Pancreas (tissue), 10 donors: ENCODE data around the gene PHF21A. TPM values are rescaled to one million over a fixed set of nuclear protein-coding genes. Genes with fewer than 3 reads are reported as not detected.

ENCODE experiments used
- ATAC-seq, 4 donors: fragments of 200-7000 bp; cut with Tn5 transposase; one replicate each; pipeline versions ENCODE4 v1.8.0 to v1.9.1; 2020; ENCODE audit warnings: mild to moderate bottlenecking in 4 of 4, moderate library complexity in 4 of 4
- DNase-seq, 6 donors: peaks; one replicate each; pipeline ENCODE4 v3.0.0-alpha.2; 2020
- FAIRE-seq: peaks from 2 replicates; lab custom pipeline; 2012; peaks lifted over from hg19 to GRCh38; lab: Jason Lieb, UNC
- H3K27ac ChIP-seq, 4 donors: fragments of 200-600 bp; sonication (generic); 1 replicate in 3 of 4; 2 replicates in 1 of 4; pipeline versions ENCODE4 v1.5.0 to v1.8.0; 2020
- H3K27me3 ChIP-seq, 4 donors: fragments of 200-600 bp; one replicate each; pipeline ENCODE4 v1.8.0; 2021
- H3K36me3 ChIP-seq, 3 donors: fragments of 200-600 bp; sonication (generic) in 1 of 3; one replicate each; pipeline versions ENCODE4 v1.5.0 to v1.8.0; 2020 to 2021
- H3K4me1 ChIP-seq, 3 donors: fragments of 200-600 bp; one replicate each; pipeline ENCODE4 v1.8.0; 2021
- H3K4me3 ChIP-seq, 4 donors: fragments of 200-600 bp; sonication (generic) in 2 of 4; one replicate each; pipeline versions ENCODE4 v1.5.0 to v1.8.0; 2020 to 2021
- H3K9me3 ChIP-seq, 4 donors: fragments of 200-600 bp; one replicate each; pipeline ENCODE4 v1.8.0; 2021
- WGBS, 2 donors: extraction: QIAGEN DNeasy Blood & Tissue Kit; methylation state at CpG; one replicate each; pipeline ENCODE4 v1.1.7; 2013; 5-methylcytosine and 5-hydroxymethylcytosine counted together
- intact Hi-C, 3 donors: fragments of 100-400 bp; cut with DNase I; formaldehyde crosslinking; loops; one replicate each; pipeline versions ENCODE4 v1.11.1 to v1.14.2; 2022
- polyA plus RNA-seq, 2 donors: library from polyadenylated mRNA; stranded (reverse); fragments of 200-250 nt; gene quantifications; one replicate each; pipeline ENCODE4 v1.2.3, GENCODE V29; 2013
- total RNA-seq, 6 donors: library from RNA; stranded (reverse); fragmentation: NEBNext Ultra II Directional in 4 of 6; extraction: Animal tissue kit (Norgen Biotek cat#: 25700) in 4 of 6; gene quantifications; one replicate each; pipeline versions ENCODE4 v1.2.1 to v1.2.4, GENCODE V29; 2021 to 2023
- TF ChIP-seq, protein P1 (sequence below), 4 donors: fragments of 200-600 bp; sonication (generic) in 3 of 4; IDR thresholded peaks; one replicate each; pipeline versions ENCODE4 v1.5.0 to v1.8.0; 2021; ENCODE audit warnings: antibody characterized with exemption in 4 of 4
- donor health status: healthy with polysubstance abuse.
- donor health status: DM: no; HTN: no; CAD: no; lungs with moderate emphysema.
- donor health status: DM: no; HTN: no; CAD: no.
- donor health status: control.
- donor health status: control.
- donor health status: Bipolar disorder and iron deficiency.
- donor health status: DM: yes; HTN: yes; CAD: no.
- donor health status: DM: no; HTN: no; CAD: no.
- donor health status: DM: no; HTN: no; CAD: no.
- donor health status: DM: yes; HTN: yes; CAD: no.

PHF21A gene
- total and polyA plus RNA-seq, 8 donors = 11.4 to 30.3 (median 14.4) TPM

DNA sequence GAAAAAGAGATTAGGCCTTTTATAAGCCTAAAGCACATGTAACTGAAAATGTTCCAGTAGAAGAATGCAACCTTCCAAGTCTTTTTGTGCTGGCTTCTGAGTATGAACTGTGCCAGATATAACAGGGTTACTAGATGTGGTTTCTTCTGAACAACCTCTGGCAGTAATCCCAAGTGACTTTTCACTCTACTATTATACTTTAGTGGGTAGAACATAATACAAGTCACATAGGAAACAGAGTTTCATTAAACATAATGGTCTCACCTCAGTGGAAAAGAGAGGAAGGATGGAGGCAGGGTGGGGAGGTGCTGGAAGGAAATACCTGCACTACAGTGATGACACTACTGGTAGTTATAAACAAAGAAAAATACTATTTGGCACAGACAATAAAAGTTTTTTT, 81.3 kb downstream of the PHF21A start:
- intact Hi-C loops = no loop called here
- FAIRE-seq = no peak
- no peak overlapping the region for H3K4me3 ChIP-seq
- TF ChIP-seq, protein P1, sequence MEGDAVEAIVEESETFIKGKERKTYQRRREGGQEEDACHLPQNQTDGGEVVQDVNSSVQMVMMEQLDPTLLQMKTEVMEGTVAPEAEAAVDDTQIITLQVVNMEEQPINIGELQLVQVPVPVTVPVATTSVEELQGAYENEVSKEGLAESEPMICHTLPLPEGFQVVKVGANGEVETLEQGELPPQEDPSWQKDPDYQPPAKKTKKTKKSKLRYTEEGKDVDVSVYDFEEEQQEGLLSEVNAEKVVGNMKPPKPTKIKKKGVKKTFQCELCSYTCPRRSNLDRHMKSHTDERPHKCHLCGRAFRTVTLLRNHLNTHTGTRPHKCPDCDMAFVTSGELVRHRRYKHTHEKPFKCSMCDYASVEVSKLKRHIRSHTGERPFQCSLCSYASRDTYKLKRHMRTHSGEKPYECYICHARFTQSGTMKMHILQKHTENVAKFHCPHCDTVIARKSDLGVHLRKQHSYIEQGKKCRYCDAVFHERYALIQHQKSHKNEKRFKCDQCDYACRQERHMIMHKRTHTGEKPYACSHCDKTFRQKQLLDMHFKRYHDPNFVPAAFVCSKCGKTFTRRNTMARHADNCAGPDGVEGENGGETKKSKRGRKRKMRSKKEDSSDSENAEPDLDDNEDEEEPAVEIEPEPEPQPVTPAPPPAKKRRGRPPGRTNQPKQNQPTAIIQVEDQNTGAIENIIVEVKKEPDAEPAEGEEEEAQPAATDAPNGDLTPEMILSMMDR (IDR thresholded peaks at IDR 0.05) = no peak
- H3K4me1 ChIP-seq = peaks cover 0 to 5% (median 0%) of the 10 kb centered on the region in 3 donors
- no peaks in the 10 kb centered on the region for H3K9me3 ChIP-seq
- no peaks in the 10 kb centered on the region for H3K27me3 ChIP-seq
- no peak for ATAC-seq
- no peak overlapping the region for H3K27ac ChIP-seq
- H3K36me3 ChIP-seq = no peaks in the 10 kb centered on the region
- no peak for DNase-seq

DNA sequence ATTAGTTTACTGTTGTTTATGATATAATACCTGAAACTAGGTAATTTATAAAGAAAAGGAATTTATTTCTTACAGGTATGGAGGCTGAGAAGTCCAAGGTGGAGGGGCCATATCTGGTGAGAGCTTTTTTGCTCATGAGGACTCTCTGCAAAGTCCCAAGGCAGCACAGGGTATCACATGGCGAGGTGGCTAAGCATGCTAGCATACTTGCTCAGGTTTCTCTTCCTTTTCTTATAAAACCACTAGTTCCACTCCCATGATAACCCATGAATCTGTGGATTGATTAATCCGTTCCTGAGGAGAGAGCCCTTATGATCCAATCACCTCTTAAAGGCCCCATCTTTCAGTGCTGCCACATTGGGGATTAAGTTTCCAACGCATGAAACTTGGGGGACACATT, 82.7 kb downstream of the PHF21A start:
- TF ChIP-seq, protein P1 (IDR thresholded peaks at IDR 0.05) = no peak
- Histone ChIP-seq H3K4me1 (no peaks in the 10 kb centered on the region), H3K27ac (no peak overlapping the region), H3K36me3 (no peaks in the 10 kb centered on the region), H3K9me3 (no peaks in the 10 kb centered on the region), H3K4me3 (no peak overlapping the region), H3K27me3 (no peaks in the 10 kb centered on the region)
- FAIRE-seq (no peak), ATAC-seq (no peak), DNase-seq (no peak)
- intact Hi-C loops = no loop called here
- 90 to 96% methylated on average over 3 of the region's 3 CpGs for WGBS, 2 donors

DNA sequence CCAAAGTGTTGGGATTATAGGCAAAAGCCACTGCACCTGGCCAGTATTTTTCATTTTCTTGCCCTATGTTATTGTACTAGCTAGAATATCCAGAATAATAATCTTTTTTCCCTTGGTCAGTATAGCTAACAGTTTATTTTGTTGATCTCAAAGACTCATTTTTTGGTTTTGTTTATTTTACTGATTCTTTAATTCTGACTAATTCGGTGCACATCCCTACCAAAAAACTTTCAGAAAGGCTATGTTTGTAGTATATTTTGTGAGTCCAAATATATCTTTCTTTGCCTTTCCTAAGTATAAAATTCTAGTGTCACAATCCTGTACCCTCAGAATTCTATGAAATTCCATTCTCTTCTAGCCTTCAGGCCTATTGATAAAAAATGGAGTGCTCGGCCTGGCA, 84.3 kb downstream of the PHF21A start:
- TF ChIP-seq, protein P1 (IDR thresholded peaks at IDR 0.05) = no peak
- Histone ChIP-seq H3K4me3 (no peak overlapping the region), H3K27ac (no peak overlapping the region), H3K9me3 (no peaks in the 10 kb centered on the region), H3K4me1 (no peaks in the 10 kb centered on the region), H3K27me3 (no peaks in the 10 kb centered on the region), H3K36me3 (no peaks in the 10 kb centered on the region)
- intact Hi-C loops = no loop called here
- no peak for FAIRE-seq
- no peak for DNase-seq
- 95 to 97% methylated on average over 2 of the region's 2 CpGs for WGBS, 2 donors
- no peak for ATAC-seq

DNA sequence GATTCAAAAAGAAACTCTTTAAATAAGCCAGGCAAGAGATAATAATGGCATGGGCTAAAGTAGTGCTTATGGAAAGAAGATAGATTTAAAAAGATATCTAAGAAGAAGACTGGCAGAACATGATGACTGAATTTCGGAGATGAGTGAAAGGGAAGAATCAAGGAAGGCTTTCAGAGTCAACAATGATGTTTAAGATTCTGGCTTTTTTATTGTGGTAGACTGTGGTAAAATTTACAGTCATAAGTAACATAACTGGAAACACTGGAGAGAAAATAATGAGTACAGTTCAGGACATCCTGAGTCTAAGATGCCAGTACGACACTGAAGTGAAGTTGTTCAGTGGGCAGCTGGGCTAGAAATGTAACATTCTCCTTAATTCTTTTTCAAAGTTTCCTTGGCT, 85.2 kb downstream of the PHF21A start:
- intact Hi-C loops = no loop called here
- WGBS, 2 donors = 93 to 99% methylated on average over 2 of the region's 2 CpGs
- no peak for FAIRE-seq

DNA sequence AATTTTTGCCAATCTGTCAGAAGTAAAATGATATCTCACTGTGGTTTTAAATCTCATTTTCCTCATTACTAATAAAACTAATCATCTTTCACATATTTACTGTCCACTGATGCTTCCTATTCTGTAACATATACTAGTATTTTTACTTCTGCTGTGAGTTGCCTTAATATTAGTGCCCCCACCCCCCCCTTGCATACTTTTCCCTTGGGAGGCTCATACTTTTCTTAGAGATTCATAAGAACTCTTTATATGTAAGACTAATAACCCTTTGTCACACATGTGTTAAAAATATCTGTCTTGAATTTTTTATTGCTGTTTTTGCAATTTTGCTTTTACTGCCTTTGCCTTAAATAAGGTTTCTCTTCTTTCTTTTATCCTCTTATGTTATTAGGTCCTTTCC, 87.2 kb downstream of the PHF21A start:
- TF ChIP-seq, protein P1 (IDR thresholded peaks at IDR 0.05) = no peak
- FAIRE-seq (no peak), DNase-seq (no peak), ATAC-seq (no peak)
- Histone ChIP-seq H3K4me1 (no peaks in the 10 kb centered on the region), H3K4me3 (no peak overlapping the region), H3K27ac (no peak overlapping the region), H3K36me3 (no peaks in the 10 kb centered on the region), H3K27me3 (no peaks in the 10 kb centered on the region), H3K9me3 (no peaks in the 10 kb centered on the region)
- intact Hi-C loops = no loop called here

More for the DNA sequence above, 85.2 kb downstream of the PHF21A start:
- H3K9me3 ChIP-seq = no peaks in the 10 kb centered on the region
- no peak overlapping the region for H3K4me3 ChIP-seq
- H3K36me3 ChIP-seq = no peaks in the 10 kb centered on the region
- H3K4me1 ChIP-seq = no peaks in the 10 kb centered on the region
- H3K27ac ChIP-seq = no peak overlapping the region
- DNase-seq (no peak), ATAC-seq (no peak)
- H3K27me3 ChIP-seq = no peaks in the 10 kb centered on the region
- TF ChIP-seq, protein P1 (IDR thresholded peaks at IDR 0.05) = no peak
